Stomach (tissue), 9 donors: ENCODE measurements around the gene ATP6V0D1. TPM values are rescaled to one million over a fixed set of nuclear protein-coding genes. Genes with fewer than 3 reads are reported as not detected.
A peak's percentile ranks its signal among the peaks of the same experiment; 100 is the strongest.

Experiments
- DNase-seq, 2 donors: peaks; one replicate each; pipeline versions ENCODE4 v3.0.0 to v3.0.0-alpha.2; 2013 to 2019
- H3K27ac ChIP-seq, 5 donors: fragments of 200-600 bp in 4 of 5; sonication (generic) in 4 of 5; one replicate each; pipeline ENCODE4 v1.5.1; 2013 to 2019; ENCODE audit warnings: mild to moderate bottlenecking in 1 of 5, moderate library complexity in 1 of 5
- H3K27me3 ChIP-seq, 3 donors: fragments of 200-600 bp; sonication (generic); one replicate each; pipeline ENCODE4 v1.5.1; 2017 to 2019; ENCODE audit warnings: mixed run types in 1 of 3
- H3K36me3 ChIP-seq, 4 donors: fragments of 200-600 bp; sonication (generic); 1 replicate in 3 of 4; 2 replicates in 1 of 4; pipeline ENCODE4 v1.5.1; 2016 to 2019
- H3K4me1 ChIP-seq, 4 donors: fragments of 200-600 bp; sonication (generic); one replicate each; pipeline ENCODE4 v1.5.1; 2016 to 2019
- H3K4me3 ChIP-seq, 4 donors: fragments of 200-600 bp; sonication (generic) in 3 of 4; one replicate each; pipeline ENCODE4 v1.5.1; 2016 to 2019; ENCODE audit warnings: mild to moderate bottlenecking in 1 of 4
- H3K9me3 ChIP-seq, 4 donors: fragments of 200-600 bp; sonication (generic); one replicate each; pipeline ENCODE4 v1.5.1; 2016 to 2019
- EP300 ChIP-seq: sonication (generic); formaldehyde crosslinking; IDR thresholded peaks from one replicate; pipeline ENCODE4 v1.6.1; 2017; ENCODE audit warnings: antibody characterized with exemption
- POLR2A ChIP-seq, 4 donors: fragments of 450-650 bp; IDR thresholded peaks; one replicate each; pipeline ENCODE4 v1.6.1; 2016; ENCODE audit warnings: antibody characterized with exemption in 4 of 4, control low read depth in 2 of 4, mild to moderate bottlenecking in 1 of 4, moderate library complexity in 1 of 4
- POLR2AphosphoS5 ChIP-seq, 3 donors: sonication (generic); formaldehyde crosslinking; IDR thresholded peaks; one replicate each; pipeline ENCODE4 v1.6.1; 2016; ENCODE audit warnings: antibody characterized with exemption in 3 of 3
- WGBS, 5 donors: extraction: QIAGEN DNeasy Blood & Tissue Kit in 3 of 5; methylation state at CpG; one replicate each; pipeline versions ENCODE4 v1.1.5 to v1.1.7; 2013 to 2018; 5-methylcytosine and 5-hydroxymethylcytosine counted together
- intact Hi-C: fragments of 100-400 bp; cut with DNase I; formaldehyde crosslinking; loops from one replicate; pipeline ENCODE4 v1.15.1; 2023; ENCODE audit warnings: low total_unique reads
- polyA plus RNA-seq, 3 donors: library from polyadenylated mRNA; stranded (reverse); fragments of 200-250 nt; gene quantifications; one replicate each; pipeline ENCODE4 v1.2.3, GENCODE V29; 2013
- total RNA-seq, 5 donors: library from RNA; depleted of rRNA; stranded (reverse); fragments of >200 nt; gene quantifications; one replicate each; pipeline versions ENCODE4 v1.1.0 to v1.2.3, GENCODE V29; 2014 to 2016
- TF ChIP-seq, protein P1 (sequence below), 7 experiments: fragments of 450-650 bp in 4 of 7; fragments of 200-600 bp in 3 of 7; sonication (generic) in 3 of 7; IDR thresholded peaks; one replicate each; pipeline ENCODE4 v1.5.1; 2016 to 2019; ENCODE audit warnings: antibody characterized with exemption in 7 of 7, control low read depth in 2 of 7, mild to moderate bottlenecking in 1 of 7
- donor health status: healthy with polysubstance abuse.
- donor health status: Bipolar disorder and iron deficiency.
- donor health status: healthy.

Gene ATP6V0D1
- total and polyA plus RNA-seq, 8 donors = 23.5 to 102 (median 64.9) TPM

DNA sequence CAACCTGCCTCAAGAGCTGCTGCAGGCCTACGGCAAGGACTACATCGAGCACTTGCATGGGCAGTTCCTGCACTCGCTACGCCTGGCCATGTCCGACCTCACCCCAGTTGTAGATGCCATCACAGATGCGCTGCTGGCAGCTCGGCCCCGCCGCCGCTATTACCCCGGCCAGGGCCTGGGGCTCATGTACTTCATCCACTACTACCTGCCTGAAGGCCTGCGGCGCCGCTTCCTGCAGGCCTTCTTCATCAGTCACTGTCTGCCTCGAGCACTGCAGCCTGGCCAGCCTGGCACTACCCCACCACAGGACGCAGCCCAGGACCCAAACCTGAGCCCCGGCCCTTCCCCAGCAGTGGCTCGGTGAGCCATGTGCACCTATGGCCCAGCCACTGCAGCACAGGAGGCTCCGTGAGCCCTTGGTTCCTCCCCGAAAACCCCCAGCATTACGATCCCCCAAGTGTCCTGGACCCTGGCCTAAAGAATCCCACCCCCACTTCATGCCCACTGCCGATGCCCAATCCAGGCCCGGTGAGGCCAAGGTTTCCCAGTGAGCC is 44.2 kb downstream of the ATP6V0D1 start:
- 92 to 97% (median 95%) methylated on average over 18 to 23 of the region's 23 CpGs for WGBS, 5 donors
- peaks cover 39 to 63% (median 55%) of the 10 kb centered on the region in 4 donors for H3K36me3 ChIP-seq
- no peak for TF ChIP-seq EP300
- TF ChIP-seq, protein P1, sequence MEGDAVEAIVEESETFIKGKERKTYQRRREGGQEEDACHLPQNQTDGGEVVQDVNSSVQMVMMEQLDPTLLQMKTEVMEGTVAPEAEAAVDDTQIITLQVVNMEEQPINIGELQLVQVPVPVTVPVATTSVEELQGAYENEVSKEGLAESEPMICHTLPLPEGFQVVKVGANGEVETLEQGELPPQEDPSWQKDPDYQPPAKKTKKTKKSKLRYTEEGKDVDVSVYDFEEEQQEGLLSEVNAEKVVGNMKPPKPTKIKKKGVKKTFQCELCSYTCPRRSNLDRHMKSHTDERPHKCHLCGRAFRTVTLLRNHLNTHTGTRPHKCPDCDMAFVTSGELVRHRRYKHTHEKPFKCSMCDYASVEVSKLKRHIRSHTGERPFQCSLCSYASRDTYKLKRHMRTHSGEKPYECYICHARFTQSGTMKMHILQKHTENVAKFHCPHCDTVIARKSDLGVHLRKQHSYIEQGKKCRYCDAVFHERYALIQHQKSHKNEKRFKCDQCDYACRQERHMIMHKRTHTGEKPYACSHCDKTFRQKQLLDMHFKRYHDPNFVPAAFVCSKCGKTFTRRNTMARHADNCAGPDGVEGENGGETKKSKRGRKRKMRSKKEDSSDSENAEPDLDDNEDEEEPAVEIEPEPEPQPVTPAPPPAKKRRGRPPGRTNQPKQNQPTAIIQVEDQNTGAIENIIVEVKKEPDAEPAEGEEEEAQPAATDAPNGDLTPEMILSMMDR (IDR thresholded peaks at IDR 0.05) = no peak
- TF ChIP-seq POLR2A (IDR thresholded peaks at IDR 0.05) = no peak
- no peak for TF ChIP-seq POLR2AphosphoS5 (IDR thresholded peaks at IDR 0.05)

DNA sequence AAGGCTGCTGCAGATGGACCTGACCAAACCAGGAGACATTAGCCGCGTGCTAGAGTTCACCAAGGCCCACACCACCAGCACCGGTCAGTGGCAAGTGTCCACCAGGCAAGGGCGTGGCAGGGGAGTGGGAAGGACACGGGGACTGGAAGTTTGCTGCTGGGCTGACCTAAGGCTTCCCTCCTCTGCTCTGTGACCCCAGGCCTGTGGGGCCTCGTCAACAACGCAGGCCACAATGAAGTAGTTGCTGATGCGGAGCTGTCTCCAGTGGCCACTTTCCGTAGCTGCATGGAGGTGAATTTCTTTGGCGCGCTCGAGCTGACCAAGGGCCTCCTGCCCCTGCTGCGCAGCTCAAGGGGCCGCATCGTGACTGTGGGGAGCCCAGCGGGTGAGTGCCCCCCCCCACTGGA is 45.2 kb downstream of the ATP6V0D1 start:
- Histone ChIP-seq H3K27me3 (peaks cover 0 to 3% (median 0%) of the 10 kb centered on the region in 3 donors), H3K36me3 (peaks cover 39 to 55% (median 53%) of the 10 kb centered on the region in 4 donors), H3K9me3 (no peaks in the 10 kb centered on the region), H3K27ac (no peak overlapping the region), H3K4me3 (no peak overlapping the region), H3K4me1 (peaks cover 12 to 25% (median 21%) of the 10 kb centered on the region in 4 donors)
- 88 to 97% (median 94%) methylated on average over 9 to 16 of the region's 16 CpGs for WGBS, 5 donors
- TF ChIP-seq POLR2A (IDR thresholded peaks at IDR 0.05) (no peak), POLR2AphosphoS5 (IDR thresholded peaks at IDR 0.05) (no peak), EP300 (no peak)
- TF ChIP-seq, protein P1 (IDR thresholded peaks at IDR 0.05) = no peak
- no peak for DNase-seq
- intact Hi-C loops = no loop called here

More for the DNA sequence above, 44.2 kb downstream of the ATP6V0D1 start:
- Histone ChIP-seq H3K27me3 (no peaks in the 10 kb centered on the region), H3K27ac (no peak overlapping the region), H3K9me3 (no peaks in the 10 kb centered on the region), H3K4me3 (no peak overlapping the region), H3K4me1 (peaks cover 13 to 25% (median 23%) of the 10 kb centered on the region in 4 donors)
- DNase-seq = no peak
- intact Hi-C loops = no loop called here

DNA sequence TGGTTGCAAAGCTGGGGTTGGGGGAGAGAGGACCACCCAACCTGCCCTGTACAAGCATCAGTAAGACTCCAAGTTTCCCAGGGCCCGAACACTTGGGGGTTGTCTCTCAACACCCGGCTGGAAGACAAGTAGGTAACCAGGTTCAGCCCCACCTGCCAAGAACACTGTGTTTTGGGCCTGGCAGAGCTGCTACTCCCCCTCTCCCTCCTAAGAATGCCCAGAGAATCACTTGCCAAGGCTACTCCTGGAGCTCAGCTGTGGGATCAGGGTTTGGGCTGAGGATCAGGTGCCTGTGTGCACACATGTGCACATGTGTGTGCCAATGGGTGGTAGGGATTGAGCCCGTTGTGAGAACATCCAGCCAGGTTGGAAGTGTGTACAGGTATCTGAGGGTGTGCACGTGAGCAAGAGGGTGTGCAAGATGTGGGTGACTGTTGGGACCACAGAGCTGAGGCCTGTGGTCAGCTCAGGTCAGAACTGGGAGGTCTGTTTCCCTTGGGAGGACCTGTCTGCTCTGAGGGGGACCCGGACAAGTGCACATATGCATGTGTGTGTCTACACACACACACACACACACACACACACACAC is 47.7 kb downstream of the ATP6V0D1 start:
- H3K4me3 ChIP-seq = no peak overlapping the region
- no peak for DNase-seq
- no peaks in the 10 kb centered on the region for H3K9me3 ChIP-seq
- H3K4me1 ChIP-seq = peaks cover 21 to 44% (median 38%) of the 10 kb centered on the region in 4 donors
- H3K36me3 ChIP-seq = peaks cover 22 to 30% (median 28%) of the 10 kb centered on the region in 4 donors
- WGBS, 5 donors = 74 to 89% (median 83%) methylated on average over 3 to 5 of the region's 5 CpGs
- TF ChIP-seq POLR2AphosphoS5 (IDR thresholded peaks at IDR 0.05) (no peak), POLR2A (IDR thresholded peaks at IDR 0.05) (no peak), EP300 (no peak)
- TF ChIP-seq, protein P1 (IDR thresholded peaks at IDR 0.05) = no peak
- intact Hi-C loops = no loop called here
- H3K27ac ChIP-seq = no peak overlapping the region
- H3K27me3 ChIP-seq = peaks cover 0 to 28% (median 0%) of the 10 kb centered on the region in 3 donors

DNA sequence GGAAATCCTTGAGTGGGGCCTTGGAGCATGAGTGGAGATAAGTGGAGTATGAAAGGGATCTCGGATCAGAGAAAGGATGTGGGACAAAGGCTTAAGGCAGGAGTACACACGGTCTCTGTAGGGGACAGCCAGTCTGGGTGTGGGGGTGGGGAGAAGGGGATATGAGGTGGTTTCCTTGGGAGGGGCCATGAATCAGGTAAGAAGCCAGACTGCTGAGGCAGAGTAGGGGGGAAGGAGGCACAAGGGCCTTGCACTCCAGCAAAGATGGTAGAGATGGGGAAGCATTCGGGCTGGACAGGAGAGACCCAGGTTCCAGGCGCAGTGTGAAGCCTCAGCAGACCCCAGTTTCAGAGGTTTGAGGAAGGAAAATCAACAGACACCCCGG is 48.5 kb downstream of the ATP6V0D1 start:
- Histone ChIP-seq H3K9me3 (no peaks in the 10 kb centered on the region), H3K27me3 (peaks cover 0 to 36% (median 0%) of the 10 kb centered on the region in 3 donors), H3K27ac (peak overlapping the region in 1 of 5 donors; percentile 82), H3K4me1 (peaks cover 22 to 49% (median 43%) of the 10 kb centered on the region in 4 donors), H3K36me3 (peaks cover 15 to 23% (median 21%) of the 10 kb centered on the region in 4 donors), H3K4me3 (peak overlapping the region in 1 of 4 donors; percentile 63)
- intact Hi-C loops = no loop called here
- DNase-seq = no peak
- WGBS, 5 donors = 68 to 74% (median 72%) methylated on average over 4 to 5 of the region's 5 CpGs
- TF ChIP-seq POLR2AphosphoS5 (IDR thresholded peaks at IDR 0.05) (no peak), EP300 (no peak), POLR2A (IDR thresholded peaks at IDR 0.05) (no peak)
- TF ChIP-seq, protein P1 (IDR thresholded peaks at IDR 0.05) = no peak
